GM03348 (cell line): ENCODE measurements around the gene RGP1.

ENCODE experiments used
- DNase-seq: peaks from one replicate; pipeline ENCODE4 v3.0.0; 2012; ENCODE audit warnings: low spot score

RGP1 gene

DNA sequence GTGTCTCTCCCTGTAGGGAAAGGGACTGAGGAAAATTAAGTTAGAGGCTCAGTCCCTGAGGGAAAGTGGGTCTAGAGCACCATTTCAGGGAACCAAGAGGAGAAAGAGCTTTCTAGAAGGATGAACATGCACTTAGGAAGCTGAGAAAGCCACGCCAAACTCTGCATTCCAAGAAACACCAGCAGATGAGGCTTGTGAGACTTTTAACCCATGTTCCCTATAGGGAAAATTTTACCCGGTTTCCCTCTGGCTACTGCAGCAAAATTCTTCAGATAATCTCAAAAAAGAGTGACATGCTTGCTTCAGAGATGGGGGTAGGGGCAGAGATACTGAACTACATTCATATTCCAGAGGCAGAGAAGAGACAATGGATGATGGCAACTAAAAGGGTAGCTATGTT, 25.7 kb upstream of the RGP1 start:
- DNase-seq = no peak

DNA sequence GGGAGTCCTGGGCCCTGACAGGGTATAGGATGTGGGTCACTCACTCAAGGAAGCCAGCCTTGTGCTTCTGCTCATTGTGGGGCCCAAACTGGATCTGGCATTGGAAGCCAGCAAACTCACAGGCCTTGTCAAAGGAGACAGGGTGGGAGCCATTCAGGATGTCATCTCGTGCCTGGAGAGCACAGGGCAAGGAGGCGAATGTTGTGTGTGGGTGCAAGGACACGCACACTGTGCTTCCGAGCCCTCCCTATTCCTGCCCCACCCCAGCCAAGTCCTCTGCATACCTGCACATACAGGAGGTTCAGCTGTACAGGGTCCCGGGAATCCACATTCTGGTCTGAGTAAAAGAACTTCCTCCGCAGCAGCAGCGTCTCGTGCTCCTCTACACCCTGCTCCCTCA, 25.2 kb upstream of the RGP1 start:
- DNase-seq = no peak

GRCh38 chr9:35725362-35725761, 23.7 kb upstream of the RGP1 start:
- no peak for DNase-seq

GRCh38 chr9:35726931-35727330, 22.2 kb upstream of the RGP1 start:
- DNase-seq = peak; percentile 62

GRCh38 chr9:35727676-35728040, 21.4 kb upstream of the RGP1 start:
- DNase-seq = peak; percentile 40

- peak; percentile 92 for DNase-seq
Observed at GRCh38 chr9:35728041-35728971, 20.8 kb upstream of the RGP1 start.

GRCh38 chr9:35729101-35729500, 20.0 kb upstream of the RGP1 start:
- DNase-seq = no peak

- DNase-seq = peak; percentile 90
Observed at GRCh38 chr9:35729700-35730485, 19.2 kb upstream of the RGP1 start.

GRCh38 chr9:35730486-35730854, 18.6 kb upstream of the RGP1 start:
- DNase-seq = no peak

GRCh38 chr9:35731415-35732184, 17.5 kb upstream of the RGP1 start:
- no peak for DNase-seq

- DNase-seq = peak; percentile 97
Observed at GRCh38 chr9:35732185-35732799, 16.8 kb upstream of the RGP1 start, which contains the start of the genes CREB3 and TLN1. Gene CREB3, plus strand, starts transcription at chr9:35732666. Its CDS starts 107 bp downstream, at chr9:35732773. Gene TLN1, minus strand, starts transcription at chr9:35732195. Its CDS starts 6,501 bp downstream, at chr9:35725694.

GRCh38 chr9:35732800-35733541, 16.1 kb upstream of the RGP1 start:
- peak; percentile 57 for DNase-seq

DNA sequence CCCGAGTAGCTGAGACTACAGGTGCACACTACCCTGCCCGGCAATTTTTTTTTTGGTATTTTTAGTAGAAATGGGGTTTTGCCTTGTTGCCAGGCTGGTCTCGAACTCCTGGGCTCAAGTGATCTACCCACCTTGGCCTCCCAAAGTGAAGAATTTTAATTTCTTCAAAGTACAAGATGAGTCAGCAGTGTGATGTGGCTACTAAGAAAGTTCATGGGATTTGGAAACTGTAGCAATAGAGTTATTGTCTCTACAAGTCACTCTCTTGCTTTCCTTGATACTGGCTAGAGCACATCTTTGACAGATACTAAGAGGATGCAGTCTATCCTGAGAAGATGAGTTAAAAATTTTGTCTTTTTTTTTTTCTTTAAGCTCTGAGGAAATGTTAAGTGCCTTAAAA, 15.0 kb upstream of the RGP1 start:
- no peak for DNase-seq

GRCh38 chr9:35736201-35736633, 12.9 kb upstream of the RGP1 start:
- DNase-seq = peak; percentile 82

- DNase-seq = no peak
Observed at GRCh38 chr9:35737143-35737542, 11.9 kb upstream of the RGP1 start.

GRCh38 chr9:35738186-35738585, 10.9 kb upstream of the RGP1 start:
- DNase-seq = no peak

DNA sequence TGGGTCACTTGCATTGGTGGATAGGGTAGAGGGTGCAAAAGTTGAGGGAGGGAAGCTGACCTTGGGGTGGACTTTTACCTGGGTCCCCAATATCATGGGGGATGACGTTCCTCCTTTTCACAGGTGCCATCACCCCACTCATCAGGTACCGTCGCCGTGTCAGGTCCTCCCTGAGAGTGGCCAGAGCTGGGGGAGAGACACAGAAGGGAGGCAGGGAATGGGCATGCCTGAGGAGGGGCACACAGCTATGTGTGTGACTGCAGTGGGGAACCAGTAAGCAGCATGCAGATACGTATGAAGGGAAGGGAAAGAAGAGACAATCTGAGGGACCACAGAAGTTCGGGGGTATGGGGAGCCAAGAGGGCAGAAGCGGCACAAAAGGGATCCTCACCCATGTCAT, 10.2 kb upstream of the RGP1 start:
- no peak for DNase-seq

- DNase-seq = no peak
Observed at GRCh38 chr9:35740243-35740642, 8.8 kb upstream of the RGP1 start.

GRCh38 chr9:35741740-35742139, 7.3 kb upstream of the RGP1 start:
- DNase-seq = no peak

- no peak for DNase-seq
Observed at GRCh38 chr9:35743452-35743851, 5.6 kb upstream of the RGP1 start.

DNA sequence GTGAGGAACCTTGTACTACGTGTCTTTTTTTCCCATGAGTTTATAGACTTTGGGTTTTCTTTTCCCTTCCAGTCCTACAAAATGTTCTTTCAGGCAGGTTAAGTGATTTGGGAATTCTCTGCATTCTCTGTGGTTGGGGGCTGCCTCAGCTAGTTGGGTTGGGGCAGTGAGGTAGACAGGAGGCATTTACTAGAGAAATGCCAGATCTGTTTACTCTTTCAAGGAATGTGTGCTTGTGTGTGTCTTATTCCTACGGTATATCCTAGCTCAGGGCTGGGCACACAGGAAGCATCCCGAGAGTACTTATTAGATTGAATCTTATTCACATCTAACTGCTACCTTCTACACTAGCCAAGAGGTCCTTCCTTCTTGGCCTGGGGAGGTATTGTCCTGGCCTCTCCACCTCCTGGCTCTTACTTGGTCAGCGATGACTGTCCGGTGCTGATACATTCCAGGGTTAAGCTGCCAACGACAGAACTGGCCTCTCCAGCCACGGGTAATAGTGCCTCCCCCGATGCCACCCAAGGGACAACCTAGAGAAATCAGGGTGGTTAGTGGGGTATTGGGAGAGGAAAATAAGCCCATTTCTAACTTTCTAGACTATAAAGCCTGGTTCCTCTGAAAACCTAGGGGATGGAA, 5.1 kb upstream of the RGP1 start:
- no peak for DNase-seq
